GM12878 (cell line): ENCODE measurements around the gene ARHGEF7. TPM values are rescaled to one million over a fixed set of nuclear protein-coding genes. Genes with fewer than 3 reads are reported as not detected.

ENCODE experiments used
- ATAC-seq: fragments of 200-7000 bp; cut with Tn5 transposase; 3 replicates; pipeline ENCODE4 v1.9.1; 2020; ENCODE audit warnings: mild to moderate bottlenecking, moderate library complexity
- BruUV-seq: library from RNA; stranded (reverse); fragments of 400-500 nt; replicated peaks from 2 replicates; lab custom pipeline; 2021; lab: Mats Ljungman, UMichigan
- CTCF ChIA-PET: fragments of 300-600 bp; sonication (Branson Sonifier 250); formaldehyde crosslinking; extraction: SDS; loops from one replicate; lab custom pipeline; 2021; ENCODE audit warnings: inconsistent platforms; lab: Yijun Ruan, JAX
- POLR2A ChIA-PET: fragments of 350-600 bp; formaldehyde crosslinking; extraction: SDS; loops from one replicate; lab custom pipeline; 2021; ENCODE audit warnings: inconsistent platforms; lab: Charles Lee
- RAD21 ChIA-PET: fragments of 300-600 bp; sonication (Branson Sonifier 250); formaldehyde crosslinking; loops from one replicate; lab custom pipeline; 2023; ENCODE audit warnings: antibody characterized with exemption; ENCODE audit not compliant: unreplicated experiment; lab: Charles Lee
- SMC1A ChIA-PET: fragments of 300-600 bp; sonication (Branson Sonifier 250); formaldehyde crosslinking; loops from one replicate; lab custom pipeline; 2023; ENCODE audit not compliant: unreplicated experiment, uncharacterized antibody; lab: Charles Lee
- DNase-seq: peaks from one replicate; pipeline ENCODE4 v3.0.0-alpha.2; 2011; ENCODE audit warnings: low read depth, low spot score
- FAIRE-seq: peaks from 3 replicates; lab custom pipeline; 2011; peaks lifted over from hg19 to GRCh38; lab: Jason Lieb, UNC
- H2AFZ ChIP-seq: 2 replicates; pipeline ENCODE4 v1.6.0; 2011; ENCODE audit warnings: low read depth, low read length, control low read depth; ENCODE audit not compliant: control insufficient read depth
- H3K27ac ChIP-seq: 2 replicates; pipeline ENCODE4 v1.5.1; 2011; ENCODE audit warnings: control low read depth; ENCODE audit not compliant: control insufficient read depth, insufficient read depth
- H3K27me3 ChIP-seq, 2 experiments: replicated peaks in 1 of 2; 2 replicates each; pipeline versions ENCODE4 v1.6.0 to v1.6.1; 2011; ENCODE audit warnings: low read length in 1 of 2; ENCODE audit not compliant: control insufficient read depth in 2 of 2, insufficient read depth in 2 of 2
- H3K36me3 ChIP-seq, 2 experiments: 2 replicates each; pipeline ENCODE4 v1.5.1; 2011; ENCODE audit warnings: low read length in 1 of 2; ENCODE audit not compliant: control insufficient read depth in 2 of 2, insufficient read depth in 2 of 2
- H3K4me1 ChIP-seq: 2 replicates; pipeline ENCODE4 v1.6.1; 2011; ENCODE audit warnings: mild to moderate bottlenecking, low read length, moderate library complexity, mixed read lengths; ENCODE audit not compliant: control insufficient read depth, insufficient read depth
- H3K4me2 ChIP-seq: 2 replicates; pipeline ENCODE4 v1.6.0; 2011; ENCODE audit warnings: control low read depth; ENCODE audit not compliant: control insufficient read depth, insufficient read depth
- H3K4me3 ChIP-seq: fragments of 200-600 bp; sonication (generic); 2 replicates; pipeline ENCODE4 v1.5.1; 2016
- H3K79me2 ChIP-seq: 2 replicates; pipeline ENCODE4 v1.6.0; 2011; ENCODE audit warnings: low read length; ENCODE audit not compliant: control insufficient read depth, insufficient read depth
- H3K9ac ChIP-seq: 2 replicates; pipeline ENCODE4 v1.8.0; 2011; ENCODE audit warnings: low read length, control low read depth, mixed read lengths; ENCODE audit not compliant: control insufficient read depth, insufficient read depth
- H3K9me3 ChIP-seq: replicated peaks from 3 replicates; pipeline ENCODE4 v1.5.1; 2011; ENCODE audit warnings: mild to moderate bottlenecking, low read length; ENCODE audit not compliant: control insufficient read depth, insufficient read depth
- H4K20me1 ChIP-seq: 2 replicates; pipeline ENCODE4 v1.6.0; 2011; ENCODE audit not compliant: control insufficient read depth, insufficient read depth
- ATF3 ChIP-seq: IDR thresholded peaks from 2 replicates; pipeline ENCODE4 v1.6.1; 2011; ENCODE audit warnings: low read depth, mild to moderate bottlenecking, low read length, moderate library complexity, borderline replicate concordance; ENCODE audit errors: extremely low read depth
- IRF3 ChIP-seq: fragments of 450-650 bp; IDR thresholded peaks from 2 replicates; pipeline ENCODE4 v1.6.1; 2014; ENCODE audit warnings: mild to moderate bottlenecking
- MYC ChIP-seq: IDR thresholded peaks from 2 replicates; pipeline ENCODE4 v1.6.1; 2011; ENCODE audit warnings: mild to moderate bottlenecking, low read length, moderate library complexity, inconsistent platforms; ENCODE audit not compliant: insufficient read depth, insufficient replicate concordance, insufficient read length, severe bottlenecking
- NKRF ChIP-seq: fragments of 450-650 bp; conservative IDR thresholded peaks from 2 replicates; pipeline ENCODE4 v1.6.1; 2017; ENCODE audit warnings: mild to moderate bottlenecking, moderate library complexity
- NR2C1 ChIP-seq: fragments of 450-650 bp; IDR thresholded peaks from 2 replicates; pipeline ENCODE4 v1.6.1; 2017; ENCODE audit warnings: antibody characterized with exemption, mild to moderate bottlenecking, moderate library complexity
- PAX5 ChIP-seq: IDR thresholded peaks from 2 replicates; pipeline ENCODE4 v1.6.1; 2011; ENCODE audit warnings: low read depth, low read length, borderline replicate concordance
- RELB ChIP-seq: fragments of 450-650 bp; IDR thresholded peaks from 2 replicates; pipeline ENCODE4 v1.6.1; 2017; ENCODE audit warnings: low read depth, mild to moderate bottlenecking, moderate library complexity
- SKIL ChIP-seq: fragments of 450-650 bp; IDR thresholded peaks from 2 replicates; pipeline ENCODE4 v1.6.1; 2017; ENCODE audit warnings: mild to moderate bottlenecking, low read depth, inconsistent platforms; ENCODE audit not compliant: poor library complexity, severe bottlenecking
- SMAD5 ChIP-seq: IDR thresholded peaks from 2 replicates; pipeline ENCODE4 v1.6.1; 2016; ENCODE audit warnings: antibody characterized with exemption, low read depth
- SREBF1 ChIP-seq: IDR thresholded peaks from 2 replicates; pipeline ENCODE4 v1.6.1; 2012; ENCODE audit warnings: mild to moderate bottlenecking, low read length
- TAF1 ChIP-seq: IDR thresholded peaks from 2 replicates; pipeline ENCODE4 v1.6.1; 2011; ENCODE audit warnings: mild to moderate bottlenecking, low read depth, low read length, borderline replicate concordance
- WRNIP1 ChIP-seq: IDR thresholded peaks from 2 replicates; pipeline ENCODE4 v1.6.1; 2011; ENCODE audit warnings: low read depth, low read length, improper control_type of control experiment, borderline replicate concordance
- ZBTB33 ChIP-seq: fragments of 450-650 bp; IDR thresholded peaks from 2 replicates; pipeline ENCODE4 v1.6.1; 2017; ENCODE audit warnings: mild to moderate bottlenecking
- ZNF384 ChIP-seq: IDR thresholded peaks from 2 replicates; pipeline ENCODE4 v1.6.1; 2012; ENCODE audit warnings: low read depth, mild to moderate bottlenecking, low read length, improper control_type of control experiment, borderline replicate concordance
- WGBS: methylation state at CpG from one replicate; pipeline ENCODE4 v1.1.6; 2016; ENCODE audit warnings: low lambda C conversion rate; ENCODE audit not compliant: insufficient replicate concordance, insufficient coverage; ENCODE audit errors: missing lambda C conversion rate; 5-methylcytosine and 5-hydroxymethylcytosine counted together
- in situ Hi-C: fragments of 300-500 bp; cut with MboI; formaldehyde crosslinking; loops from 9 replicates; pipeline ENCODE4 v1.14.3; 2018; ENCODE audit warnings: mixed read lengths
- intact Hi-C: fragments of 100-400 bp; cut with micrococcal nuclease; formaldehyde crosslinking; loops from one replicate; pipeline ENCODE4 v1.14.2; 2022; ENCODE audit not compliant: unreplicated experiment
- polyA plus RNA-seq, 11 experiments: library from polyadenylated mRNA; depleted of rRNA in 4 of 11; unstranded in 6 of 11; stranded (reverse) in 5 of 11; fragments of >200 nt; fragmentation: Nextera tagmentation in 4 of 11; fragmentation: Illumina TruSeq in 1 of 11; extraction: Ambion mirVana in 4 of 11; extraction: Trizol in 1 of 11; gene quantifications; 1 replicate in 1 of 11; 2 replicates in 10 of 11; pipeline versions ENCODE4 v1.2.1 to v1.2.3, GENCODE V29; 2011 to 2016; ENCODE audit warnings: inconsistent platforms in 2 of 11, missing spikeins in 2 of 11, low read depth in 1 of 11
- total RNA-seq, 4 experiments: library from RNA; depleted of rRNA in 3 of 4; stranded (reverse); fragments of >200 nt in 3 of 4; fragmentation: Illumina TruSeq in 1 of 4; extraction: Trizol in 1 of 4; gene quantifications; 2 replicates each; pipeline versions ENCODE4 v1.2.1 to v1.2.3, GENCODE V29; 2013 to 2021

ARHGEF7 gene
- total and polyA plus RNA-seq, 10 of the 15 experiments (the other 5 are each of a cell fraction or from before 2014, with no cell fraction given): 4.7 to 65.5 (median 36.6) TPM

GRCh38 chr13:111145506-111145905 lies 30.4 kb downstream of the ARHGEF7 start:
- POLR2A ChIA-PET: no interaction called here
- no peak for FAIRE-seq
- CTCF ChIA-PET: interaction anchor here (1.6 kb wide), 1 partner anchor 80 kb away, joined by 4 read pairs; no protein-coding TSS in a partner anchor
- no peaks in the 10 kb centered on the region for H3K79me2 ChIP-seq
- no peaks in the 10 kb centered on the region for H3K4me1 ChIP-seq
- no TSS peak for BruUV-seq
- DNase-seq: no peak
- H3K27ac ChIP-seq: no peak overlapping the region
- intact Hi-C loops: no loop called here
- RAD21 ChIA-PET: no interaction called here
- in situ Hi-C loops: no loop called here
- SMC1A ChIA-PET: interaction anchor here (0.7 kb wide), 1 partner anchor 58 kb away, joined by 3 read pairs; no protein-coding TSS in a partner anchor
- H3K36me3 ChIP-seq: no peaks in the 10 kb centered on the region
- ATAC-seq: no peak; the same call in 1 of the 3 replicates
- H3K9ac ChIP-seq: no peak overlapping the region
- no peak overlapping the region for H2AFZ ChIP-seq
- H4K20me1 ChIP-seq: no peaks in the 10 kb centered on the region
- H3K4me3 ChIP-seq: no peak overlapping the region
- no peak overlapping the region for H3K4me2 ChIP-seq
- 71% methylated on average over 7 of the region's 7 CpGs for WGBS
- no peaks in the 10 kb centered on the region; a peak in 1 of 4 replicates for H3K27me3 ChIP-seq
- no peaks in the 10 kb centered on the region for H3K9me3 ChIP-seq
- TF ChIP-seq SREBF1 (no peak), ATF3 (no peak), ZNF384 (no peak), MYC (no peak), ZBTB33 (no peak), IRF3 (no peak), NKRF (no peak), PAX5 (no peak), NR2C1 (no peak), WRNIP1 (no peak), RELB (no peak), TAF1 (no peak), SMAD5 (no peak), SKIL (no peak)
